Measurements from ENCODE around the gene AHRR.

GRCh38 chr5:481347-481746, 159.8 kb downstream of the AHRR start:
- no peak for TF ChIP-seq CTCF (IDR thresholded peaks at IDR 0.05; ENCODE audit: poor library complexity)
- TF ChIP-seq EZH2phosphoT487 (IDR thresholded peaks at IDR 0.05; ENCODE audit: low read depth, severe bottlenecking, unreplicated experiment), result no peak
